GM23338 (cell line): ENCODE data around the gene POU2F3. TPM values are rescaled to one million over a fixed set of nuclear protein-coding genes. Genes with fewer than 3 reads are reported as not detected.

Source experiments
- ATAC-seq: fragments of 200-7000 bp; cut with Tn5 transposase; 3 replicates; pipeline ENCODE4 v1.9.1; 2020
- DNase-seq: peaks from one replicate; pipeline ENCODE4 v3.0.0-alpha.2; 2015; ENCODE audit warnings: low spot score
- H2AFZ ChIP-seq: fragments of 200-600 bp; sonication (generic); 2 replicates; pipeline ENCODE4 v1.8.0; 2016; ENCODE audit warnings: antibody characterized with exemption, mild to moderate bottlenecking, moderate library complexity
- H3F3A ChIP-seq: fragments of 200-600 bp; sonication (generic); replicated peaks from 2 replicates; pipeline ENCODE4 v1.8.0; 2017; ENCODE audit warnings: antibody characterized with exemption, mixed run types, low read depth
- H3K27ac ChIP-seq: fragments of 200-600 bp; sonication (generic); 2 replicates; pipeline ENCODE4 v1.6.1; 2016; ENCODE audit warnings: low read depth
- H3K27me3 ChIP-seq: fragments of 200-600 bp; sonication (generic); 2 replicates; pipeline ENCODE4 v1.8.0; 2016; ENCODE audit warnings: mild to moderate bottlenecking, mixed run types, moderate library complexity; ENCODE audit not compliant: insufficient read depth
- H3K36me3 ChIP-seq: fragments of 200-600 bp; sonication (generic); 2 replicates; pipeline ENCODE4 v1.8.0; 2016; ENCODE audit warnings: mild to moderate bottlenecking; ENCODE audit not compliant: insufficient read depth
- H3K4me1 ChIP-seq: fragments of 200-600 bp; sonication (generic); 2 replicates; pipeline ENCODE4 v1.8.0; 2016; ENCODE audit warnings: mild to moderate bottlenecking, moderate library complexity; ENCODE audit not compliant: insufficient read depth
- H3K4me2 ChIP-seq: fragments of 200-600 bp; sonication (generic); 2 replicates; pipeline ENCODE4 v1.7.1; 2017; ENCODE audit warnings: mixed run types
- H3K4me3 ChIP-seq: fragments of 200-600 bp; sonication (generic); 2 replicates; pipeline ENCODE4 v1.6.1; 2016; ENCODE audit warnings: mixed run types
- H3K79me2 ChIP-seq: fragments of 200-600 bp; sonication (generic); replicated peaks from 2 replicates; pipeline ENCODE4 v1.8.0; 2017; ENCODE audit warnings: mild to moderate bottlenecking; ENCODE audit not compliant: insufficient read depth
- H3K9me2 ChIP-seq: fragments of 200-600 bp; sonication (generic); 2 replicates; pipeline ENCODE4 v1.8.0; 2017; ENCODE audit not compliant: insufficient read depth
- H4K20me1 ChIP-seq: fragments of 200-600 bp; sonication (generic); replicated peaks from 2 replicates; pipeline ENCODE4 v1.8.0; 2017; ENCODE audit warnings: mild to moderate bottlenecking; ENCODE audit not compliant: insufficient read depth
- H3K27ac Mint-ChIP-seq: 2 replicates; pipeline ENCODE4 v1.8.0; 2020; ENCODE audit warnings: inconsistent platforms, mild to moderate bottlenecking, moderate library complexity, mixed read lengths
- H3K27me3 Mint-ChIP-seq: 3 replicates; pipeline ENCODE4 v1.8.0; 2022; ENCODE audit warnings: low read depth, mild to moderate bottlenecking, moderate library complexity, mixed read lengths, inconsistent platforms; ENCODE audit not compliant: insufficient read depth, poor library complexity
- H3K36me3 Mint-ChIP-seq: 3 replicates; pipeline ENCODE4 v1.8.0; 2021; ENCODE audit warnings: low read depth, mild to moderate bottlenecking, inconsistent platforms, moderate library complexity, mixed read lengths
- H3K4me1 Mint-ChIP-seq: 3 replicates; pipeline ENCODE4 v1.8.0; 2020; ENCODE audit warnings: mild to moderate bottlenecking, inconsistent platforms, mixed read lengths
- H3K4me3 Mint-ChIP-seq: 3 replicates; pipeline ENCODE4 v1.8.0; 2021; ENCODE audit warnings: moderate library complexity, mild to moderate bottlenecking, inconsistent platforms, mixed read lengths
- H3K9me3 Mint-ChIP-seq: 3 replicates; pipeline ENCODE4 v1.8.0; 2020; ENCODE audit warnings: moderate library complexity, mild to moderate bottlenecking, inconsistent platforms, mixed read lengths
- CREB1 ChIP-seq: fragments of 250-450 bp; sonication (Bioruptor Pico); IDR thresholded peaks from 2 replicates; pipeline ENCODE4 v1.5.0; 2020; ENCODE audit warnings: low read depth, mild to moderate bottlenecking, moderate library complexity
- EZH2 ChIP-seq: fragments of 200-600 bp; sonication (generic); IDR thresholded peaks from one replicate; pipeline ENCODE4 v1.8.0; 2017; ENCODE audit warnings: antibody characterized with exemption, mild to moderate bottlenecking, low read depth; ENCODE audit not compliant: unreplicated experiment
- EZH2phosphoT487 ChIP-seq: fragments of 200-600 bp; sonication (generic); IDR thresholded peaks from one replicate; pipeline ENCODE4 v1.8.1; 2018; ENCODE audit warnings: antibody characterized with exemption; ENCODE audit not compliant: unreplicated experiment
- JUNB ChIP-seq: IDR thresholded peaks from one replicate; pipeline ENCODE4 v1.6.1; 2016; ENCODE audit warnings: antibody characterized with exemption; ENCODE audit not compliant: unreplicated experiment
- NANOG ChIP-seq: IDR thresholded peaks from 2 replicates; pipeline ENCODE4 v1.6.1; 2016; ENCODE audit warnings: antibody characterized with exemption, borderline replicate concordance
- POLR2AphosphoS5 ChIP-seq: IDR thresholded peaks from 2 replicates; pipeline ENCODE4 v1.6.1; 2016; ENCODE audit warnings: antibody characterized with exemption, low read depth
- STAT1 ChIP-seq: IDR thresholded peaks from one replicate; pipeline ENCODE4 v1.6.1; 2016; ENCODE audit warnings: antibody characterized with exemption; ENCODE audit not compliant: unreplicated experiment
- ZNF114 ChIP-seq: fragments of 250-450 bp; sonication (Bioruptor Pico); IDR thresholded peaks from 2 replicates; pipeline ENCODE4 v1.5.0; 2020; ENCODE audit warnings: mild to moderate bottlenecking, moderate library complexity
- ZNF331 ChIP-seq: fragments of 250-450 bp; sonication (Bioruptor Pico); IDR thresholded peaks from 2 replicates; pipeline ENCODE4 v1.5.0; 2020; ENCODE audit warnings: low read depth, mild to moderate bottlenecking, moderate library complexity
- polyA plus RNA-seq: library from polyadenylated mRNA; unstranded; fragments of >200 nt; fragmentation: Nextera tagmentation; extraction: Ambion mirVana; gene quantifications from 2 replicates; pipeline ENCODE4 v1.2.1, GENCODE V29; 2016
- total RNA-seq: library from RNA; depleted of rRNA; stranded (reverse); fragments of >200 nt; shearing (Covaris generic); gene quantifications from 2 replicates; pipeline ENCODE4 v1.2.3, GENCODE V29; 2014
- TF ChIP-seq, protein P1 (sequence below): IDR thresholded peaks from one replicate; pipeline ENCODE4 v1.6.1; 2018; ENCODE audit warnings: antibody characterized with exemption; ENCODE audit not compliant: unreplicated experiment
- TF ChIP-seq, protein P2 (sequence below): IDR thresholded peaks from 2 replicates; pipeline ENCODE4 v1.6.1; 2016; ENCODE audit warnings: antibody characterized with exemption
- TF ChIP-seq, protein P3 (sequence below), 2 experiments: fragments of 200-600 bp in 1 of 2; sonication (generic) in 1 of 2; conservative IDR thresholded peaks; 2 replicates each; pipeline versions ENCODE4 v1.5.1 to v1.6.1; 2016 to 2017; ENCODE audit warnings: antibody characterized with exemption in 2 of 2, low read depth in 2 of 2, mild to moderate bottlenecking in 2 of 2, moderate library complexity in 1 of 2
- TF ChIP-seq, protein P4 (sequence below): fragments of 250-450 bp; sonication (Bioruptor Pico); IDR thresholded peaks from 2 replicates; pipeline ENCODE4 v1.5.0; 2020; ENCODE audit warnings: mild to moderate bottlenecking, moderate library complexity

The POU2F3 gene
- total and polyA plus RNA-seq, 2 experiments from 2014 or later: 0.45 to 0.79 TPM

DNA sequence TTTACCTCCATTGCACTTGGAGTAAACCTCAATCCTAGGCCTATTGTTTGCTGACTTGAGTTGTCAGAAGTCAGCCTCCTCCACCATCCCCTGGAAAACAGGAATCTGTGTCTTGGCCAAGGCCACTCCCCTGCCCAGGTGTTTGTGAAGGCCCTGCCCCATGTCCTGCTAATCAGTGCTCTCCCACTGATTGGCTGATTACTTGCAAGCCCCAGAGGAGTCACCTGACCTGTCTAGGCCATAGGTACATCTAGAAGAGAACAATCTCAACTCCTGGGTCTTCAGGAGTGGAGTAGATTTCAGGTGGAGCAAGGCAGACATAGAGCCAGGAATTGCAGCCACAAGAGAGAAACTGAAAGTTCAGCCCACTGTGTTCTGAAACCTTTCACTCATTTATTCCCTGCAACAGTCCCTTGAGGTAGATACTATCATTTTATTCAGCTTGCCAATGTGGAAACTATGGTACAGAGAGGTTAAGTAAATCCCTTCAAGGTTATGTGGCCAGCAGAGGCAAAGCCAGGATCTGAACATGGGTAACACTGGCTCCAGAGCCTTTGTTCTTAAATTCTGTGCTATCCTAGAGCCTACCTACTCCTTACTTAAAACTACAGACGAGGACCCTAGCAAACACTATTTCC, 18.7 kb upstream of the POU2F3 start:
- TF ChIP-seq CREB1 (CRISPR knock-in tag): no peak
- no peak for TF ChIP-seq JUNB
- no peak for TF ChIP-seq EZH2
- no peak for TF ChIP-seq ZNF331 (CRISPR knock-in tag)
- no peak for TF ChIP-seq EZH2phosphoT487
- TF ChIP-seq NANOG: no peak
- TF ChIP-seq, protein P1, sequence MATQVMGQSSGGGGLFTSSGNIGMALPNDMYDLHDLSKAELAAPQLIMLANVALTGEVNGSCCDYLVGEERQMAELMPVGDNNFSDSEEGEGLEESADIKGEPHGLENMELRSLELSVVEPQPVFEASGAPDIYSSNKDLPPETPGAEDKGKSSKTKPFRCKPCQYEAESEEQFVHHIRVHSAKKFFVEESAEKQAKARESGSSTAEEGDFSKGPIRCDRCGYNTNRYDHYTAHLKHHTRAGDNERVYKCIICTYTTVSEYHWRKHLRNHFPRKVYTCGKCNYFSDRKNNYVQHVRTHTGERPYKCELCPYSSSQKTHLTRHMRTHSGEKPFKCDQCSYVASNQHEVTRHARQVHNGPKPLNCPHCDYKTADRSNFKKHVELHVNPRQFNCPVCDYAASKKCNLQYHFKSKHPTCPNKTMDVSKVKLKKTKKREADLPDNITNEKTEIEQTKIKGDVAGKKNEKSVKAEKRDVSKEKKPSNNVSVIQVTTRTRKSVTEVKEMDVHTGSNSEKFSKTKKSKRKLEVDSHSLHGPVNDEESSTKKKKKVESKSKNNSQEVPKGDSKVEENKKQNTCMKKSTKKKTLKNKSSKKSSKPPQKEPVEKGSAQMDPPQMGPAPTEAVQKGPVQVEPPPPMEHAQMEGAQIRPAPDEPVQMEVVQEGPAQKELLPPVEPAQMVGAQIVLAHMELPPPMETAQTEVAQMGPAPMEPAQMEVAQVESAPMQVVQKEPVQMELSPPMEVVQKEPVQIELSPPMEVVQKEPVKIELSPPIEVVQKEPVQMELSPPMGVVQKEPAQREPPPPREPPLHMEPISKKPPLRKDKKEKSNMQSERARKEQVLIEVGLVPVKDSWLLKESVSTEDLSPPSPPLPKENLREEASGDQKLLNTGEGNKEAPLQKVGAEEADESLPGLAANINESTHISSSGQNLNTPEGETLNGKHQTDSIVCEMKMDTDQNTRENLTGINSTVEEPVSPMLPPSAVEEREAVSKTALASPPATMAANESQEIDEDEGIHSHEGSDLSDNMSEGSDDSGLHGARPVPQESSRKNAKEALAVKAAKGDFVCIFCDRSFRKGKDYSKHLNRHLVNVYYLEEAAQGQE: no peak
- TF ChIP-seq, protein P2, sequence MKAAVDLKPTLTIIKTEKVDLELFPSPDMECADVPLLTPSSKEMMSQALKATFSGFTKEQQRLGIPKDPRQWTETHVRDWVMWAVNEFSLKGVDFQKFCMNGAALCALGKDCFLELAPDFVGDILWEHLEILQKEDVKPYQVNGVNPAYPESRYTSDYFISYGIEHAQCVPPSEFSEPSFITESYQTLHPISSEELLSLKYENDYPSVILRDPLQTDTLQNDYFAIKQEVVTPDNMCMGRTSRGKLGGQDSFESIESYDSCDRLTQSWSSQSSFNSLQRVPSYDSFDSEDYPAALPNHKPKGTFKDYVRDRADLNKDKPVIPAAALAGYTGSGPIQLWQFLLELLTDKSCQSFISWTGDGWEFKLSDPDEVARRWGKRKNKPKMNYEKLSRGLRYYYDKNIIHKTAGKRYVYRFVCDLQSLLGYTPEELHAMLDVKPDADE: no peak
- TF ChIP-seq, protein P3, sequence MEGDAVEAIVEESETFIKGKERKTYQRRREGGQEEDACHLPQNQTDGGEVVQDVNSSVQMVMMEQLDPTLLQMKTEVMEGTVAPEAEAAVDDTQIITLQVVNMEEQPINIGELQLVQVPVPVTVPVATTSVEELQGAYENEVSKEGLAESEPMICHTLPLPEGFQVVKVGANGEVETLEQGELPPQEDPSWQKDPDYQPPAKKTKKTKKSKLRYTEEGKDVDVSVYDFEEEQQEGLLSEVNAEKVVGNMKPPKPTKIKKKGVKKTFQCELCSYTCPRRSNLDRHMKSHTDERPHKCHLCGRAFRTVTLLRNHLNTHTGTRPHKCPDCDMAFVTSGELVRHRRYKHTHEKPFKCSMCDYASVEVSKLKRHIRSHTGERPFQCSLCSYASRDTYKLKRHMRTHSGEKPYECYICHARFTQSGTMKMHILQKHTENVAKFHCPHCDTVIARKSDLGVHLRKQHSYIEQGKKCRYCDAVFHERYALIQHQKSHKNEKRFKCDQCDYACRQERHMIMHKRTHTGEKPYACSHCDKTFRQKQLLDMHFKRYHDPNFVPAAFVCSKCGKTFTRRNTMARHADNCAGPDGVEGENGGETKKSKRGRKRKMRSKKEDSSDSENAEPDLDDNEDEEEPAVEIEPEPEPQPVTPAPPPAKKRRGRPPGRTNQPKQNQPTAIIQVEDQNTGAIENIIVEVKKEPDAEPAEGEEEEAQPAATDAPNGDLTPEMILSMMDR (conservative IDR thresholded peaks at IDR 0.05; ENCODE audit: low read depth in 2 of 2): no peak
- TF ChIP-seq, protein P4, sequence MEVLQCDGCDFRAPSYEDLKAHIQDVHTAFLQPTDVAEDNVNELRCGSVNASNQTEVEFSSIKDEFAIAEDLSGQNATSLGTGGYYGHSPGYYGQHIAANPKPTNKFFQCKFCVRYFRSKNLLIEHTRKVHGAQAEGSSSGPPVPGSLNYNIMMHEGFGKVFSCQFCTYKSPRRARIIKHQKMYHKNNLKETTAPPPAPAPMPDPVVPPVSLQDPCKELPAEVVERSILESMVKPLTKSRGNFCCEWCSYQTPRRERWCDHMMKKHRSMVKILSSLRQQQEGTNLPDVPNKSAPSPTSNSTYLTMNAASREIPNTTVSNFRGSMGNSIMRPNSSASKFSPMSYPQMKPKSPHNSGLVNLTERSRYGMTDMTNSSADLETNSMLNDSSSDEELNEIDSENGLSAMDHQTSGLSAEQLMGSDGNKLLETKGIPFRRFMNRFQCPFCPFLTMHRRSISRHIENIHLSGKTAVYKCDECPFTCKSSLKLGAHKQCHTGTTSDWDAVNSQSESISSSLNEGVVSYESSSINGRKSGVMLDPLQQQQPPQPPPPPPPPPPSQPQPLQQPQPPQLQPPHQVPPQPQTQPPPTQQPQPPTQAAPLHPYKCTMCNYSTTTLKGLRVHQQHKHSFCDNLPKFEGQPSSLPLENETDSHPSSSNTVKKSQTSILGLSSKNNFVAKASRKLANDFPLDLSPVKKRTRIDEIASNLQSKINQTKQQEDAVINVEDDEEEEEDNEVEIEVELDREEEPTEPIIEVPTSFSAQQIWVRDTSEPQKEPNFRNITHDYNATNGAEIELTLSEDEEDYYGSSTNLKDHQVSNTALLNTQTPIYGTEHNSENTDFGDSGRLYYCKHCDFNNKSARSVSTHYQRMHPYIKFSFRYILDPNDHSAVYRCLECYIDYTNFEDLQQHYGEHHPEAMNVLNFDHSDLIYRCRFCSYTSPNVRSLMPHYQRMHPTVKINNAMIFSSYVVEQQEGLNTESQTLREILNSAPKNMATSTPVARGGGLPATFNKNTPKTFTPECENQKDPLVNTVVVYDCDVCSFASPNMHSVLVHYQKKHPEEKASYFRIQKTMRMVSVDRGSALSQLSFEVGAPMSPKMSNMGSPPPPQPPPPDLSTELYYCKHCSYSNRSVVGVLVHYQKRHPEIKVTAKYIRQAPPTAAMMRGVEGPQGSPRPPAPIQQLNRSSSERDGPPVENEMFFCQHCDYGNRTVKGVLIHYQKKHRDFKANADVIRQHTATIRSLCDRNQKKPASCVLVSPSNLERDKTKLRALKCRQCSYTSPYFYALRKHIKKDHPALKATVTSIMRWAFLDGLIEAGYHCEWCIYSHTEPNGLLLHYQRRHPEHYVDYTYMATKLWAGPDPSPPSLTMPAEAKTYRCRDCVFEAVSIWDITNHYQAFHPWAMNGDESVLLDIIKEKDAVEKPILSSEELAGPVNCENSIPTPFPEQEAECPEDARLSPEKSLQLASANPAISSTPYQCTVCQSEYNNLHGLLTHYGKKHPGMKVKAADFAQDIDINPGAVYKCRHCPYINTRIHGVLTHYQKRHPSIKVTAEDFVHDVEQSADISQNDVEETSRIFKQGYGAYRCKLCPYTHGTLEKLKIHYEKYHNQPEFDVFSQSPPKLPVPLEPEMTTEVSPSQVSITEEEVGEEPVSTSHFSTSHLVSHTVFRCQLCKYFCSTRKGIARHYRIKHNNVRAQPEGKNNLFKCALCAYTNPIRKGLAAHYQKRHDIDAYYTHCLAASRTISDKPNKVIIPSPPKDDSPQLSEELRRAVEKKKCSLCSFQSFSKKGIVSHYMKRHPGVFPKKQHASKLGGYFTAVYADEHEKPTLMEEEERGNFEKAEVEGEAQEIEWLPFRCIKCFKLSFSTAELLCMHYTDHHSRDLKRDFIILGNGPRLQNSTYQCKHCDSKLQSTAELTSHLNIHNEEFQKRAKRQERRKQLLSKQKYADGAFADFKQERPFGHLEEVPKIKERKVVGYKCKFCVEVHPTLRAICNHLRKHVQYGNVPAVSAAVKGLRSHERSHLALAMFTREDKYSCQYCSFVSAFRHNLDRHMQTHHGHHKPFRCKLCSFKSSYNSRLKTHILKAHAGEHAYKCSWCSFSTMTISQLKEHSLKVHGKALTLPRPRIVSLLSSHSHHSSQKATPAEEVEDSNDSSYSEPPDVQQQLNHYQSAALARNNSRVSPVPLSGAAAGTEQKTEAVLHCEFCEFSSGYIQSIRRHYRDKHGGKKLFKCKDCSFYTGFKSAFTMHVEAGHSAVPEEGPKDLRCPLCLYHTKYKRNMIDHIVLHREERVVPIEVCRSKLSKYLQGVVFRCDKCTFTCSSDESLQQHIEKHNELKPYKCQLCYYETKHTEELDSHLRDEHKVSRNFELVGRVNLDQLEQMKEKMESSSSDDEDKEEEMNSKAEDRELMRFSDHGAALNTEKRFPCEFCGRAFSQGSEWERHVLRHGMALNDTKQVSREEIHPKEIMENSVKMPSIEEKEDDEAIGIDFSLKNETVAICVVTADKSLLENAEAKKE (CRISPR knock-in tag): no peak
- no peak for TF ChIP-seq ZNF114
- no peak for TF ChIP-seq STAT1
- TF ChIP-seq POLR2AphosphoS5: no peak
- Histone ChIP-seq H2AFZ (no peak overlapping the region), H3K4me1 (0 out of 2 replicates have a peak, but pooled peaks cover 4% of the 10 kb centered on the region), H3K27me3 (peaks cover 17% of the 10 kb centered on the region; the same call in 1 of the 2 replicates), H3K27ac (no peak overlapping the region), H4K20me1 (no peaks in the 10 kb centered on the region), H3K4me3 (no peak overlapping the region), H3K9me2 (no peaks in the 10 kb centered on the region), H3F3A (no peaks in the 10 kb centered on the region), H3K36me3 (no peaks in the 10 kb centered on the region), H3K79me2 (no peaks in the 10 kb centered on the region), H3K4me2 (no peak overlapping the region)
- Mint-ChIP-seq H3K36me3 (no peaks in the 10 kb centered on the region; the same call in 2 of the 3 replicates), H3K27ac (no peak overlapping the region), H3K9me3 (no peaks in the 10 kb centered on the region), H3K4me3 (no peak overlapping the region), H3K4me1 (peaks cover 42% of the 10 kb centered on the region), H3K27me3 (peaks cover 26% of the 10 kb centered on the region)
- DNase-seq: no peak
- ATAC-seq: no peak; the same call in 2 of the 3 replicates
